HG03196 (cell line): ENCODE measurements around the gene BID.

Source experiments
- ATAC-seq: cut with Tn5 transposase; IDR thresholded peaks from one replicate; pipeline ENCODE4 v1.9.1; 2021; ENCODE audit not compliant: unreplicated experiment

Gene BID

DNA sequence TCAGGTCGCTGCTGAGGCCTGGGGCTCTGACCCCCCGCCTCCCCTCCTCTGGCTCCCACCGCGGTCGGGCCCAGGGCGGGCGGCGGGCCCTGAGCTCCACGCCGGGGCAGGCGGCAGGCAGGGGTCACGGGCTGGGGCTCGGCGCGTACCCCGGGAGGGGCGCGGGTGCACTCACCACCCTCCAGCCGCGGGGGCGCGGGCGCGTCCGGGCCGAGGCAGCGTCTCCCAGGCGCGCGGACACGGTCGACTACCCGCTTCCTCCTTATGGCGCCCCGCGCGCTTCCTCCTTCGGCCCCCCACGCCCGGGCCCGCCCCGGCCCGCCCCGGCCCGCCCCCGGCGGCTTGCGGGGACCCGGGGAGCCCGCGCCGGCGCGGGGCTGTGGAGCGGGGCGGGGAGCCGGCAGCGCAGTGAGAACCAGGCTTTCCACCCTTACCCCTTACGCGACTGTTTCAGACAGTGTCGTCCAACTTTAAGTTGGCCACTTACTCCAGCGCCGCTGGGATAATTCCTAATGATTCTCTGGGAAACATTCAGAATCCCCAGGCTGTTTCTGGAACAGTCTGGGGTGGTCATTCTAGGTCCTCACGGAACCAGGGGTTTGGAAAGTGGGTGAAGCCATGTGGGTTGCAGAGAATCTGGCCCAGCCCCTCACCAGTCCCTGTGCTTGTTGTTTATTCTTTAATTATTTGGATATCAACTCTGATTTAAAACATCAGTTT is at the start of gene BID:
Gene BID, minus strand, starts transcription at position 264 of the 720 bp plus-strand sequence. CDS start 24,353 bp downstream, outside the sequence.
- no peak for ATAC-seq

DNA sequence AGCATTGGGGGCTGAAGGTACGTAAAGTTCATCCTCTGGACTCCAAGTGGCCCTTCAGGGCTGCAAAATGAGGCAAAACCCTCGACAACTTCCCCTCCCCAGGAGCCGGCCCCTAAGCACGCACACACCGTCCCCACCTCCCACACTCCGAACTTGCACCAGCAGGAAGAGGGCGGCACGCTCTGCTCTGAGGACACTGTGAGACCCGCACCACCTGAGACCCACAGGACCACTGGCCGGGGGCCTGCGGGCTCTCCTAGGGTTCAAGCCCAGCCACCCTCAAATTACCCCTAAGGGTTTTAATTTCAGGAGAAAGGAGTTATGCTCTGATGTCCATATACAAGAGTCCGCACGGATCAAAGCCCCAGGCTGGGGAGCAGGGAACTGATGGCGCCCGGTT is 49.7 kb upstream of the BID start:
- ATAC-seq = no peak

DNA sequence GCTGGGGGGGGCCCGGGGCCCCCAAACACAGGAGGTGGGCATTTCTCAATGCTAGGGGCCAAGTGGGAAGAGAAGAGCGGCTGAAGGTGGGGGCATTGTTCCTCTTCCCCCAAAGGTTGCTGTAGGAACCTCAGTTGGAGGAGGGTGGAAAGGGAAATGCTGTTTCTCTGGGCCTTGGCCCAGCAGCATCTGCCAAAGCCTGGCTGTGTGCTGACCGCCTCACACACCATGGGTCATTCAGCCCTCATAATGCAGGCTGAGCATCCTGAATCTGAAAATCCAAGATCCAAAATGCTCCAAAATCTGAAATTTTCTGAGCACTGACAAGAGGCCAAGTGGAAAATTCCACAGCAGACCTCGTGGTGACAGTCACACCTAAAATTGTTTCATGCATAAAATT is 49.0 kb upstream of the BID start:
- ATAC-seq = no peak

DNA sequence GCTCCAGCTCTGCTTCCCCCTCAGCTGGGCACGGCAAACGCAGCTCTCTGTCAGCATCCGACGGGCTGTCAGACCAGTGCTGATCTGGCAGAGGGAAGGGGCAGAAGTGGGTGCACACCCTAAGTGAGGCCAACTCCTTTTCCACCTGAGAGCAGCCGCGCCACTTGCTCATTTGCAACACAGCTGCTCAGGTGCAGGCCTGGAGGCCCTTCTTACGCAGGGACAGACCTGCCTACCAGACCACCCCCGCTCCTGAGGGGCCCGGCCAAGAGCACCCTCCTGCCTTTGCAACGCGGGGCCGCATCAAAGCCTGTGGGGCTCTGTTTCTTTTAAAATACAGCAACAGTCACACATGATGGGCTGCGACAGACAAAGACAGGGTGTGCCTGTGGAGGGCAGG is 47.8 kb upstream of the BID start:
- no peak for ATAC-seq

DNA sequence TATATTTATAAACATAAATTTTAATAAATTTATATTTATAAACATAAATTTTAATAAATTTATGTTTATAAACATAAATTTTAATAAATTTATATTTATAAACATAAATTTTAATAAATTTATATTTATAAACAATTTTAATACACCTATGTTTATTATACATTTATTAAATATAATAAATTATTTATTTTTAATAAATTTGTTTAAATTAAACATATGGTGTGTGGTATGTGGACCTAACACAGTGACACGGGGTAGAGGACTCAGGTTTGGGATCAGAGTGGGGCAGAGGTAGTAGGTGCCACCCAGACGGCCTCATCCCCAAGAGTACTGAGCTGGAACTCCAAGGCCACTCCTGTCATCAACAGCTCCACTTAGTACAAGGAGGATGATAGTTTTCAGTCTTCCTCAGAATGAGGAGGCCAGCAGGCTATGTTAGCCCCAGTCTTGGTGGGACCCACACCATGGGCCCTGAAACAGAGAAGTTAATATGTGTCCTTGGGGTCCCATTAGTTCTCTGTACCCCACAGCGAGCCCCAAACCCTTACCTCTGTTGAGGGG is 46.7 kb upstream of the BID start:
- no peak for ATAC-seq

DNA sequence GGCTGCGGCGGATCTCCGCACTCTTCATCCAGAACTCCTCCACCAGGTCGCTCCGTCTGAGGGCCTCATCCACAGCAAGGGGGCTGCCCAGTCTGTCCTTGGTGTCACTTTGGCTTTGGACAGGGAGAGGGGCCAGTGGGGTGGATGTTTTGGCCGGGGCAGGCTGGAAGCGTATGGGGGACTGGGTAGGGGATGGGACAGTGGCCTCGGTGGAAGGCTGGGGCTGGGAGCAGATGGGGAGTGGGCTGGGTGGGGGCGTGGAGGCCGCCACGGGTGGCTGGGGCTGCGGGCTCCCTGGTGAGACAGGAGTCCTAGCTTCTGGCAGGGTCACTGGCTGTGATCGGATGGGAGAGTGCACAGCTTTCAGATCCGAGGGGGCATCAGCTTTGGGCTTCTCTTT is 44.4 kb upstream of the BID start:
- no peak for ATAC-seq

DNA sequence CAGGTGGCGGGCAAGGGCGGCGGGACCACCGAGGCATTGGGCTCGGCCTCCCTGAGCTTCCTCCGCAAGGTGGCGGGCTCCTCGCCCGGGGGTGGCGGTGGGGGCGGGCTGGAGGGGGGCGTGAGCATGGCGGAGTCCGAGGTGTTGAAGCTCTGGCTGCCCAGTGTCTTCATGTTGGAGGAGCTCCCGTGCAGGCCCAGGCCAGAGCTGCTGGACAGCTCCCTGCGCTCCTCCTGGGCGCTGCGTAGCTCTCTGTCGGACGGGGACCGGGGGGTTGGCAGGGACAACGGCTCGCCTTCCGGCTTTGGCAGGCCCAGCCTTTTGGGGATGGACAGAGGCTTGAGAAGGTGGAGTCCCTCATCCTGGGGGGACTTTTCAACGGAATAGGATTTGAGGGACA is 43.9 kb upstream of the BID start:
- no peak for ATAC-seq

DNA sequence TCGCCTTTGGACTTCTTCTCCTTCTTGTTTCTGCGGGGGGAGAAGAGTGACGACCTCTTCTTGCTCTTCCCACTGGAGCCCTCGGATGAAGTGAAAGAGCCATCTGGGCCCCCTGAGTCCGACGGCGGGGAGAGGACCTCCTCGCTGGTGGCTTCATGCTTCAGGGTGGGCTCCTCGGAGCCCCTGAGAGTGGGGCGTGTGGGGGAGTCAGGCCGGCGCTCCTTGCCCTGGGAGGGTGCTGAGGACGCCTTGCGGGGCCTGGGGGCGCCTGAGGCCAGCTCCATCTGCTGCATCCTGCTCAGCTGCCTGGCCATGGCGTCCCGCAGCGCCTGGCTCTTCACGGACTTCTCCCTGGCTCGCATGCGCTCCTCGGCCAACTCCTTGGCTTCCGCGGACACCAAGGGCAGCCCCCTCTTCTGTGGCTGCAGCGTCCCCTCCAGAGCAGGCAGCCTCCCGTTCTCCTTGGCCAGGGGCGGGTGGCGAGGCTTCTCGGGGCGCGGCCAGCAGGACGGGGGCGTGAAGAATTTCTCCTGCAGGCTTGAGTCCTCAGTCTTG is 43.3 kb upstream of the BID start:
- ATAC-seq = no peak

DNA sequence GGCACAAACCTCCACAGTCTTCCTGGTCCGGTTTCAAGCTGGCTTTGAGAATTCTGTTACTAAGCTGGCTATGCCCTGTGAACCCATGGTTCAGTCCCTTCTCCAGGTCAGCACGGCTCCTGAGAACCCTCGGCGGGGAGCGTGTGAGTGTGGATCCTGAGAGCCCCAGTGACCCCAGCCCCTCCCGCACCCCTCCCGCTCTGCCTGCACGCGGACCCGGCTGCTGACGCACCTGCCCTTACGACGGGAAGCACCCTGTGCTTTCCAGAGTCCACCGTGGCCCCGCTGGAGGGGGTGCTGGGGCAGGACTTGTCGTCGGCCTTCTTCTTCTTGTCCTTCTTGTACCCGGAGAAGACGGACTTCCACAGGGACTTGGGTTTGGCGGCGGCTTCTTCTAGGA is 42.8 kb upstream of the BID start:
- no peak for ATAC-seq

DNA sequence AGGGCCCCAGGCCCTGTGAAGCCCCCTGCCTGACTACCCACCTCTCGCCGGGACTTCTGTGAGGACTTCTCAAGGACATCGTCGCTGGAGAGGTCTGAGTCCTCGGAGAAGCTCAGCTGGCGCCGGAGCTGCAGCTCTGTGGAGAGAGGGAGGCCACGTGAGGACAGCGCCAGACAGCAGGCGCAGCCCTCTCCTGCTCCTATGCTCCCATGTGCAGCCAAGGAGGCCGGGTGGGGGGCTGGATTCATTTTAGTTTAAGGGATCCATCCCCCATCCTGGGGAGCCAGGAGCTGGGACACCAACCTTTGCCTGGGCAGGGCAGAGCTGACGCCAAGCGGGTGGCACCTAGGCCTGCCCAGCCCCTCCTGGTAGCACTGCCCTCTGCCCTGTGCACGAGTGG is 42.4 kb upstream of the BID start:
- ATAC-seq = no peak

DNA sequence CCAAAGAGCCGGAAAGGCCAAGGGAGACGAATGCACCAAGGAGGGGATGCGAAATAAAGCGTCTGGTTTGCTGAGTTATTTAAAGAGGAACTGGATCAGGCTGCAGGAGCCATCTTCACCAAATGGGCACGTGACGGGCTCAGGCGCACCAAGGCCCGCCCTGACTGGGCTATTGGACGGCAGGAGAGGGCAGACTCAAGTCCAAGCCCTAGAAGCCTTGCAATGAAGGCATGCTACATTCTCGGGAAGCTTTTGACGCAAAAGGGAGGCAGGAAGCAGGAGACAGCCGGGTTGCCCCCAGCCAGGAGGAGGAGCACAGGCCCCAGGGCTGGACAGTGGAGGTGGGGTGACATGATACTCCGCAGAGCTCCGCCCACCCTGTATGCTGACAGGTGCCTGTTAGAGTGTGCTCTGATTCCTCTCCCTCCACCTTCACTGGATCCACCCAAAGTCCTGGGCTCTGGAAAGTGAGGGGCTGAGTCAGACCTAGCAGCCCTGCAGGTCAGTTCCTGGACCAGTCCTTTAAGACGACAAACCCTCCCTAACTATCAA is 41.5 kb upstream of the BID start:
- ATAC-seq = no peak

DNA sequence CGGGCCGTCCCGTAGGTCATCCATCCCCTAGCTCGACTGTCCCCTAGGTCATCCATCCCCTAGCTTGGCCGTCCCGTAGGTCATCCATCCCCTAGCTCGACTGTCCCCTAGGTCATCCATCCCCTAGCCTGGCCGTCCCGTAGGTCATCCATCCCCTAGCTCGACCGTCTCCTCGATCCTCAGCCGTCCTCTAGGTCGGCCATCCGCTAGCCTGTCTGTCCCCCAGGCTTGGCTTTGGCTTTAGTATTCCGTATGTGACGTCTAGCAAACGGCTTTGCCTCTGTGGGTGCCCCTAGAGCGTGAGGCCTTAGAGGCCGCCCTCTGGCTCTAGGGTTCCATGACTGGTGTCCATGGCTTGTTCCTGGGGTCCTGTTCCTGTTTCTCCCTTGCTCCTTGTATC is 40.6 kb upstream of the BID start:
- ATAC-seq = no peak

DNA sequence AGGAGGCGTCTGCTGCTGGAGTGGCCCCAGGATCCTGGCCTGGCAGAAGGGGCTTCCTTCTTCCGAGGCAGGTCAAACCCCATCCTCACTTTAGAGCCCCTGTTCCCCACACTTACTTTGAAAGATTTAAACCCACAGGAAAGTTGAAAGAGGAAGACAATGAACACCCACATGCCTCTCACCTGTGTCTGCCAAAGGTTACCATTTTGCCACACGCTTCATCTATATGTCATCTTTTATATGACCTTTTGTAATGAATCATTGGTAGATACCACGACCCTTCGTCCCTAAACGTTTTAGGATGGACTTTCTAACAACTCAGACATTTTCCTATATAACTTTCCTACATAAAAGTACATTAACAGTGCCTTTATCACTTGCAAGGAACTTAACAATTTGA is 39.8 kb upstream of the BID start:
- no peak for ATAC-seq

DNA sequence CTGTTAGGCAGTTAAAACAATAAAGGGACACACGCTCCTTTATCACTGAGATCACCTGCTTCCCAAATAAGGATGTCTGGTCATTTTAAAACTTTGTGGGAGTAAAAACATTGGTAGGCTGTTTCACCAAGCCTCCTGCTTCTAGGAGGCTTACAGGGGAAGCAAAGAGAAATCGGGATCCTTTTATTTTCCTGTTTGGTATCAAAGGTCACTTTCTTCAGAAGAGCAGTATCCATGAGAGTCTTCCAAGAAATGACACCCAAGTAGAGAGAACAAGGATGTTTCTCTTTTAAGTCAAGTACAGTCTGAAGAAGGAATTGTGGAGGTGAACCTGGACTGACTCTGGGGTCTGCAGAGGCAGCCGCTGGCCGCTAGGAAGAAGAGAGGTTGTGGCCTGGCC is 36.9 kb upstream of the BID start:
- ATAC-seq = no peak

DNA sequence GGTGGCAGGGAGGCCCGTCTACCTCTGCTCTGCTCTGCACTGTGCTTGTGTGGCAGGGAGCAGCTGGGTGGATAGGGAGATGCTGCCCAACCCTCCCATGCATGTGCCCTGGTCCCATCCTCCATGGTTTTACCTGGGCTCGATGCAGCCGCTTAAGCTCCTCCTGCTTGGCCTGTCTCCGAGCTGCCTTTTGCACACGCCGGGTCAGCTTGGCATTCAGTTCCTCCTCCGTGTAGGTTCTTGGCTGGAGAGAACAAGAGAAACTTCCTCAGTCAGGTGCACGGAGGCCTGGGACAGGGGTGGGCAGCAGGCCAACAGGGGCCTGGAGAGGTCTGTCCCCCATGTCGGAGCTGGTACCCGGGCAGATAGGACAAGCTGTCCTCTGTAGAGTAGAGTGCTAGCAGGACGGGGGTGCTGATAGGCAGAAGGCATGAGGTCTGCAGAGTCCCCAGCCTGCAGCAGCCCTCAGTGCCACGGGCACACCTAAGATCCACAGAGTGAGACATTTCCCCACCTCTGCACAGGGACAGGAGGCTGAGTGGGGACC is 36.4 kb upstream of the BID start:
- ATAC-seq = no peak

DNA sequence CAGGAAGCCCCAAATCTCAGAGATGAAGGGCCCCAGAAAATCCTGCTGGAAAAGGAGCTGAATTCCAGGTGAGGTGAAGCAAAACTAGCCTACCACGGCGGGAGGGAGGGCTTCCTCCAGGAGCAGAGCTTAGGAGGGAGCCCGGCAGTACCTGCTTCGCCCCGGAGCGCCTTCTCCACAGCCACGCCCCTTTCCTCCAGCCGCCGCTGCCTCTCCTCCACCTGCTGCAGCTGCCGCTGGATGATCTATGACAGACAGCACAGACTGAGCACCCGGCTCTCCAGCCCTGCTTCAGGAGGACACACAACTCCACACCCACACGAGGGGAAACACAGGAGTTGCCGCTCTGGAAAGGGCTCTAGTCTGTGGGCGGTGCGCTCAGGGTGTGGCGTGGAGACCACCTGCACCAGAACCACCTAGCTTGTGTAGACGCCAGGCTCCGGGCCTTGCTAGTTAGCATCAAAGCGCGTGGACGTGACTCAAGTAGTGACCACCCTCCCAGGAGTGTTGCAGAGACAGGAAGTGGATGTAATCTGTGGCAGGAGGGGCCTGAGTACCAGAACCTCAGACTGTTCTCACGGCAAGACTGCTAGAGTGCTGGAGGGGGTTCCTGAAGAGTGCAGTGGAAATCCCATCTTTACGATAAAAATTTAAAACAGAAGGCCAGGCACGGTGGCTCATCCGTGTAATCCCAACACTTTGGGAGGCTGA is 34.6 kb upstream of the BID start:
- ATAC-seq = no peak

DNA sequence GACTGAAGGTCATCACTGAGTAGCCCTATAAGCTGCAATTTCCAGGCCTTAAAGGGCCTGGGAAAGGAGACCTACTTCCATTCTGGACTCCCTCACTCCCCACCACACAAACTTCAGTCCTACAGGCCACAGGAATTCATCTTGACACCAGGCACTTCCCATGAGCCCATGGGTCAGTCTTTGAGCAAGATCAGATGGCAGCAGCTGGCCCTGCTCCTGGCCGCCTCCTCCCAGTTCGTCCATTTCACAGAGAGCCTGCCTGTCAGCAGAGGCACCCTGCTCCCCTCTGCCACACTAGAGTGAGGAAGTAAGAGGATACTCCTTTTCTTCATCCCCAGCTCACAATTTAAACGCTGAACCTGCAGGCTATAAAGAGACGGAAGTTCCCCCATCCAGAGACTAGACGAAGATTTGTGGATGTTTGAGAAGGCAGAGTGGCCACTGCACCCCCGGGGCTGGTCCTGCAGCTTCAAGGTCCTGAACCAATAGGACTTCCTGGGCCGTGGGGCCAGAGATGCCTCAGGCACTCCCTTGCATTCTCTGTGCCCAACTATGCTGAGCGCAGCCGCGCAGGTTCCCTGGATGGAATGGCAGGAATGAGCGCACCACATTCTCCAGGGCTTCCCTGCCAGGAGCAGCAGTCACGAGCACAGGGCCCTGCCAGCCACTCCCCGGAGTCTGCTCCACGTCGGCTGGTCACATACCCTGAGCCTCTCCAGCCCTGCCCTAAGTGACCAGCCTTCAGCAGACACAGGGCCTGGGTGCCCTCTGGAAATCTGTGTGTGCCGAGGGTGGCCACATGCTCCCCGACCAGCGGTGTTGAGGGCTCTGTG is 33.5 kb upstream of the BID start:
- no peak for ATAC-seq

DNA sequence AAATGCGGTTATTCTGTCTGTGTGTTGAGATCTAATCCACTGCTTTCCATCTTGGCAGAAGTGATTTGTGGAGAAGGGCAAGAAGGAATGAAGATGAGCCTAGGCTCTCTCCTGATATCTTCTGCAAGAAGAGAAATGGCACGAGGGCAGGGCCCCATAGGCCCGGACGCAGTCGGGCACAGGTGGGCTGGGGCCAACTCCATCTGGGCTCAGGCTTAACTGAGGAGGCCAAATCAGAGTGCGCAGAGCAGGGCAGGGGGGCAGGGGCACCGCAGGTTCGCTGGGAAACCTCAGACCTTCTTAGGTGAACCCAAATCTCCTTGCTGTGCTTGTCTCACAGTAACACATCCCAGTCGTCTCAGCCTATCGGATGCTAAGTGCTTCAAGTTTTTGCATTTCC is 32.8 kb upstream of the BID start:
- ATAC-seq = no peak

DNA sequence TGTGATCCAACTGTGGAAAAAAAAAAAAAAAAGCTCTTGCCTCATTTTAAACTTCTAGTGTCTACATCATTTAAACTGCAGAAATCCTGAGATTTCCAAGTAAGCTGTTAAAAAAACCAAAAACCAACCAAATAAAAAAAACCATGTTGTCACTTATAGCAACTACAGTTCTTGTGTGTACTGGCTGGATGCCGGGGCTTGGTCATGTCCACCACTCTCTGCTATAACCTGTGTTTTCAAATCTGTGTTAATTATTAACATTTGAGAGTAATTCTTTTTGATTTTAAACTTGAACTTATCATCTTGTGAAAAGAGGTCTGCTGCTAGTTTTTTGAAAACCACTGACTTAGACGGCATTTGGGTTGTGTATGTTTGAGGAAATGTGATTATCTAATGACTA is 32.2 kb upstream of the BID start:
- no peak for ATAC-seq

DNA sequence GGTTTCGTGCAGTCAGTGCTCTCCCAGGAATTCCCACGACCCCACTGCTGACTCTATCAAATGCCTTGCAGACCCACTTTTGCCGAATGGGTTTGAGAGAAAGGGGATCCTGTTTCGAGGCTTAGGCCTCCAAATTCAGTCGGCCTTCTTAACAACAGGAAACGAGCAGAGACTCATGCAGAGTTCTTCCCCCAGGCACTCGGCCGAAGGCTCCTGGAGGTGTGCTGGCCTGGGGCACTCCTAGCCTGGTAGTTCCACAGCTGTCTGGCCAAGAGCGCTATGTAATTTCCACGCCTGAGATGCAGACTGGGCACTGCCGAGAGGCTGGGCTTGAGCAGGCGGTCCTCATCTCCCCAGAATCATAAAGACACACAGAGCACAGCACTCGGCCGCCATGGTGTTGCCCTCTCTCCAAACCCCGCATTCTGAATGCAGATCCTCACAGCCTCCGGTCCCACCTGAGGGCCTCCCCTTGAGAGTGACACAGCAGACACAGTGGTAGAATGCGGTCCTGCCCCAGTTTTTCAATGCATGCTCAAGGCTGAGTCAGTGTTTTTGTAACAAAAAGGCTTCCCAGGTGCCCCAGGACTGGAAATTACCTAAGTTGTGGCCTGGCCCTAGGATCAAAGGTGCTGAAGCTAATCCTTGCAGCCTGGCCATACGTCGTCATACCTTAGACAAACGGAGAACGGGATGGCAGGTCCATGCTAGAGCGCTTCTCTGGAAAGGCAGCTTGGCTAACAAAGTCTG is 30.2 kb upstream of the BID start:
- no peak for ATAC-seq
